Fibroblast of villous mesenchyme (primary cell): ENCODE measurements around the gene ABCA1. TPM values are rescaled to one million over a fixed set of nuclear protein-coding genes. Genes with fewer than 3 reads are reported as not detected.

Experiments
- DNase-seq: peaks from one replicate; pipeline ENCODE4 v3.0.0-alpha.2; 2010; ENCODE audit warnings: low read depth
- H3K4me3 ChIP-seq: 2 replicates; pipeline ENCODE4 v1.5.1; 2011; ENCODE audit warnings: low read depth, mild to moderate bottlenecking, low read length
- total RNA-seq: library from RNA; depleted of rRNA; stranded (reverse); fragments of >200 nt; gene quantifications from 2 replicates; pipeline ENCODE4 v1.2.3, GENCODE V29; 2012
- TF ChIP-seq, protein P1 (sequence below): IDR thresholded peaks from 2 replicates; pipeline ENCODE4 v1.5.1; 2012; ENCODE audit warnings: low read depth, mild to moderate bottlenecking, low read length; ENCODE audit not compliant: insufficient read depth

ABCA1 gene
- total RNA-seq, 1 donor: 132 TPM

DNA sequence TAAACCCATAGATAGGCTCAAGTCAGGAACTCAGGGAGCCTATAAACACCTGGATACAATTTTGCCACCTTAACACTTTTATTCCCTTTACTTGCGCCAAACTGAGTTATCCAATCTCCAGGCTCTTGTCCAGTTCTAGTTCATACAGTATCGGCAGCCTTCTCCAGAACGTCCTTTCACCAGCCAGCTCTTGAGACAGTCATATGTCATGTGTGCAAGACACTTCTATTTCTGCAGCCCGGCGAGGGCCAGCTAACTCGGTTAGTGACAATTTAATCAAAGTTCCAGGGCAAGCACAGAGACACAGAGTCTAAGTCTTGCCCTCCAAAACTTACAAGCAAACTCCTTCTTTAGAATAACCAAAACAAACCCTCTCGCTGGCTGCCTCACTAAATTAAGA lies 12.9 kb downstream of the ABCA1 start:
- TF ChIP-seq, protein P1, sequence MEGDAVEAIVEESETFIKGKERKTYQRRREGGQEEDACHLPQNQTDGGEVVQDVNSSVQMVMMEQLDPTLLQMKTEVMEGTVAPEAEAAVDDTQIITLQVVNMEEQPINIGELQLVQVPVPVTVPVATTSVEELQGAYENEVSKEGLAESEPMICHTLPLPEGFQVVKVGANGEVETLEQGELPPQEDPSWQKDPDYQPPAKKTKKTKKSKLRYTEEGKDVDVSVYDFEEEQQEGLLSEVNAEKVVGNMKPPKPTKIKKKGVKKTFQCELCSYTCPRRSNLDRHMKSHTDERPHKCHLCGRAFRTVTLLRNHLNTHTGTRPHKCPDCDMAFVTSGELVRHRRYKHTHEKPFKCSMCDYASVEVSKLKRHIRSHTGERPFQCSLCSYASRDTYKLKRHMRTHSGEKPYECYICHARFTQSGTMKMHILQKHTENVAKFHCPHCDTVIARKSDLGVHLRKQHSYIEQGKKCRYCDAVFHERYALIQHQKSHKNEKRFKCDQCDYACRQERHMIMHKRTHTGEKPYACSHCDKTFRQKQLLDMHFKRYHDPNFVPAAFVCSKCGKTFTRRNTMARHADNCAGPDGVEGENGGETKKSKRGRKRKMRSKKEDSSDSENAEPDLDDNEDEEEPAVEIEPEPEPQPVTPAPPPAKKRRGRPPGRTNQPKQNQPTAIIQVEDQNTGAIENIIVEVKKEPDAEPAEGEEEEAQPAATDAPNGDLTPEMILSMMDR: no peak
- no peak for DNase-seq
- H3K4me3 ChIP-seq: no peak overlapping the region

GRCh38 chr9:104914466-104914865 lies 13.5 kb downstream of the ABCA1 start:
- TF ChIP-seq, protein P1: no peak
- DNase-seq: no peak
- H3K4me3 ChIP-seq: no peak overlapping the region

DNA sequence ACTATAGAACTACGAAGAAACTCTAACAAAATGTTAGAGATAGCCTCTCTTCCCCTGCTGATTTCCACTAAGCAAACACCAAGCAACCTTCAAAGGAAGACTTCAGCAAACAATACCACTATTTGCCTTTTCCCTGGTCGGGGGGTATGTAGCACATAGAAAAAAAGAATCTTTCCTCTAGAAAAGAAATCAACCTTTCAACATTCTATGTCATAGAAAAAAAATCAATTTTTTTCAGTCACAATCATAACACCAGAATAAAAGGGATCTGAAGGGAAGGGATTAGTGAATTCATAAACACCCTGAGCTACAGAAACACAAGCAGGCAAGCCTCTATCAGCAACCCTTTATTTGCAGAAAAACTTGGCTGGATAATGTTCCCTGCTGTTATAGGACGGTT lies 15.3 kb downstream of the ABCA1 start:
- no peak overlapping the region for H3K4me3 ChIP-seq
- TF ChIP-seq, protein P1: no peak
- DNase-seq: no peak

DNA sequence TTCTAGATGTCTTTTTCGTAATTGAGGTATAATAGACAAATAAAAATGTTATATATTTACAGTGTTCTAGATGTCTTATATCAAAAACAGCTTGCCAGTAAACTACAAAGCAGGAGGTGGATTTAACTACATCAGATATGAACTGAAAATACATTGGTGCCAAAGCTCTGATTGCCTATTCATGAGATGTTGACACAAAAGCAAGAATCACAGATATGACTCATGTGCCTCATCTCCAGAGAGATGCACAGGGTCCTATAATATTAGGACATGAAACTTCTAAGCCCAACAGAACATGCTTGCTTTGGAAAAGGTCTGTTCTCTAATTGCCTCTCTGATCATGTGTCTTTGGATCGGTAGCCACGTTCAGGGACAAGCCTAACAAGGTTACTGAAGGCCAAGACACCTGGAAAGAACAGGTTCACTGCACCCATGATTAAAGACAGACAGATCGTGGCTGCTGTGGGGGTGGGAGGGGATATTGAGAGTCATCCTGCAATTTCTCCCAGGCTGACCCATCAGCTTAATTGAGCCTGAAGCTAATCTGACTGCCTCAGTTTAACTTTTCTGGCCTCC lies 16.8 kb downstream of the ABCA1 start:
- no peak for DNase-seq

DNA sequence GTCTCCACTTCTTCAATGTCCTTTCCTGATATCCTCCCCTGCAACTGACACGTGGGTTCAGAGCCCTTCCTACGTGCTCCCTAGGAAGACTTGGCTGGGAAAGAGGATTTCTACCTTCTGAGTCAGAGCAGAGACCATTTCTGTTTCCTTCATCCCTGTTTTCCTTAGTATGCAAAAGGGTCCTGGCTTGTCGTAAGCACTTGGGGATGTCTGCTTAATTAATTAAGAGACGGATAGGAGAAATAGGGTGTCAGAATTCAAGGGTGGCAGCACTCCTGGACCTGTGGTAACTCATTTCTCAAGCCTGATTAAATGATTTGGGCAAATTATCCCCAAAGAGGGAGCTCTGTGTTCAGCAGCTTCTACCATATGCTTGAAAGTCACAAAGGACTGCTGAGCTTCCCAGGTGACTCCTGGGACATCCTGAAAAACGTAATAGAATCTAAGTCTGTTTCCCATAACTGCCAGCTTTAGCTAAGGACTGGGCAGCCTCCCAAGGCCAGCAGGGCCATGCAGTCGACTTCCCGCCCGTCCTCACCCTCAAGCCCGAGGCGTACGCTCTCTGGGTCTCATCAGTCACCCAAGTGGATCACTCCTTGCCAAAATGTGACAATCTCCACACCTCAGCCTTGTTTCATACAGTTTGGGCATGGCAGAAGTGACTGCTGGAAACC lies 20.5 kb downstream of the ABCA1 start:
- peak; percentile 78 for DNase-seq
- TF ChIP-seq, protein P1: no peak
- no peak overlapping the region for H3K4me3 ChIP-seq

More for the DNA sequence above, 16.8 kb downstream of the ABCA1 start:
- TF ChIP-seq, protein P1: no peak
- H3K4me3 ChIP-seq: no peak overlapping the region

DNA sequence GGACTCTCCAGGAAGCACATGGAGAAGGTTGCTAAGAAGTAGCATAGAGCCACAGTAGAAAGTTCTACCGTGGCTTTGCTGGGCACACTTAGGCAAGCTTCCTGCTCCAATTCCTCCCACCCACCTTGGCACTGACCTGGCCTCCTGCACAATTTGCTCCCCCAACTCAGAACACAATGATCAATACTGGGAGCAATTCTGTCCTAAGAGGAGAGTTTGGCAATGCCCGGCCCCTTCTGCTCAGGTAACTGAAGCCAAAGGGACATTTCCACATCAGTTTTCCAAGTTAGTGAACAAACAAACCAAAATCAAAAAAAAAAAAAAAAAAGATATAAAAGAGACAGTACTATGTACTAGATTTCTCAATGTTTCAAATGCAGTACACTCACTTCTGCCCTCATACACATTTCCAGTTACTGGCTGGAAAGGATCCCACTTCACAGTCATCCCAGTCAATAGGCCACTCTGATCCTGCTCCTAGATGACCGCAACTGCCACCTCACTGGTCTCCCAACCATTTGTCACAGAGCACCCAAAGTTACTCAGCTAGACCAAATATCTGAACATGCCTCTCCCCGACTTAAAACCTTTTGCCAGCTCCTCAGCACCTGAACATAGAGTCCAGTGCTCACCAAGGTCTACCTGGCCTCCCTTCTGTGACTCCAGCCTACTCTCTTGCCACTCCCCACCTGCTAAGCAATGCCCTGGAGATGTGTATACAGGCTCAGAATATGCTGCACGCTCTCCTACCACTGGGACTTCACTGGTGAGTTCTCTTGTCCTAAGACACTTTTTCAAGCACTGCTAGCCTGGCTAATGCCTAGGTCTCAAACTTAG lies 21.3 kb downstream of the ABCA1 start:
- DNase-seq: peak; percentile 62
- TF ChIP-seq, protein P1: no peak
- H3K4me3 ChIP-seq: no peak overlapping the region
